ENCODE data around the gene ROGDI. TPM values are rescaled to one million over a fixed set of nuclear protein-coding genes. Genes with fewer than 3 reads are reported as not detected.

Gene ROGDI
- total and polyA plus RNA-seq, 2 experiments from 2014 or later, result 21.2 to 48.2 TPM

DNA sequence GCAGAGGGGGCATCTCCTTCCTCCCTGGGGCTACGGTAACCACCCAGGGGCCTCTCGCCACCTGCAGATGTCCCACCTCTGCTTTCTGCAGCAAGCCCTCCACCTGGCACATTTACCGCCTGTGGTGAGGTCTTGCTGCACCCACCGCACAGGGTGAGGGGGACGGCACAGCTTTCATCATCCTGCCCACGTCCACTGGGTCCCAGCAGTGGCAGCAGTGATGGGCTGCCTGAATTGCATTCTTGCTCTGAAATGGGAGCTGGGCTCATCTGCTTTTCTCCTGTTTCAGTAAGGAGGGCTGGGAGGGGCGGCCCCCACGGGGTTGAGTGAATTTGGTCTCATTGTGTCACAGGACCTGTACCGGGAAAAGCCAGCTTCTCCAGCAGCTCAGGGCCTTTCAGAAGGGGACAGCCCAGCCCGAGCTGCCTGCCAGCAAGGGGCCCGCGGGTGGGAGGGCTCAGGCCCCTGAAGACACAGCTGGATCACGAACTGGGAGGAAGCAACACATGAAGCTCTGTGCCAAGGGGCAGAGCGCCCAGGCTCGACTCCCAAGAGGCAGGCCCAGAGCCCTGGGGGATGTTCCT is 55.4 kb downstream of the ROGDI start:
- Histone ChIP-seq H3K79me2 (no peaks in the 10 kb centered on the region), H3K36me3 (replicated peaks; ENCODE audit: insufficient read depth, low read depth) (no peaks in the 10 kb centered on the region), H3K9me2 (replicated peaks; ENCODE audit: insufficient read depth) (no peaks in the 10 kb centered on the region), H3K4me3 (no peak overlapping the region), H3K27me3 (no peaks in the 10 kb centered on the region), H3K27ac (no peak overlapping the region), H3K4me2 (no peak overlapping the region), H2AFZ (no peak overlapping the region), H3K4me1 (ENCODE audit: insufficient read depth) (no peaks in the 10 kb centered on the region), H3K9me3 (ENCODE audit: low read depth) (no peaks in the 10 kb centered on the region), H4K20me1 (ENCODE audit: insufficient read depth, poor library complexity, severe bottlenecking) (no peaks in the 10 kb centered on the region)
- DNase-seq (ENCODE audit: low spot score), result no peak
- TF ChIP-seq CTCF (IDR thresholded peaks at IDR 0.05; ENCODE audit: poor library complexity), result no peak
- TF ChIP-seq EZH2phosphoT487 (IDR thresholded peaks at IDR 0.05; ENCODE audit: low read depth, severe bottlenecking, unreplicated experiment), result no peak
- TF ChIP-seq EZH2 (IDR thresholded peaks at IDR 0.05; ENCODE audit: borderline replicate concordance), result no peak
- WGBS (ENCODE audit: low lambda C conversion rate, missing lambda C conversion rate), result 72% methylated on average over 15 of the region's 15 CpGs

Small RNA genes lying within 50 kb of the gene (small RNA-seq; reads per million reads assigned to genes)
- not detected for gene RF00017

Other genes starting within 250 kb of the ROGDI start
- 0.12 and 0.20 TPM in 2 replicates for gene C16orf96, start 246.3 kb downstream of the ROGDI start, total RNA-seq
- gene C16orf96, start 246.3 kb downstream of the ROGDI start, polyA plus RNA-seq, result 0.15 TPM in 1 of 2 replicates, not detected in the other
- 6.1 and 9.9 TPM in 2 replicates for gene UBALD1, start 187.7 kb downstream of the ROGDI start, total RNA-seq
- 25.7 and 36.8 TPM in 2 replicates for gene UBALD1, start 187.7 kb downstream of the ROGDI start, polyA plus RNA-seq
- 24.1 and 29.2 TPM in 2 replicates for gene MGRN1, start 177.8 kb downstream of the ROGDI start, total RNA-seq
- gene MGRN1, start 177.8 kb downstream of the ROGDI start, polyA plus RNA-seq, result 30.8 and 32.0 TPM in 2 replicates
- gene NUDT16L1, start 109.1 kb downstream of the ROGDI start, total RNA-seq, result 40.4 and 54.8 TPM in 2 replicates
- gene NUDT16L1, start 109.1 kb downstream of the ROGDI start, polyA plus RNA-seq, result 78.8 and 80.5 TPM in 2 replicates
- gene ANKS3, start 68.4 kb downstream of the ROGDI start, total RNA-seq, result 17.4 and 18.5 TPM in 2 replicates
- 11.7 and 14.8 TPM in 2 replicates for gene ANKS3, start 68.4 kb downstream of the ROGDI start, polyA plus RNA-seq
- gene DNAAF8, start 68.1 kb downstream of the ROGDI start, total RNA-seq, result 0.23 and 0.64 TPM in 2 replicates
- 1.6 and 3.3 TPM in 2 replicates for gene DNAAF8, start 68.1 kb downstream of the ROGDI start, polyA plus RNA-seq
- 8.7 and 10.4 TPM in 2 replicates for gene ZNF500, start 35.5 kb downstream of the ROGDI start, total RNA-seq
- 10.6 and 13.3 TPM in 2 replicates for gene ZNF500, start 35.5 kb downstream of the ROGDI start, polyA plus RNA-seq
- not detected in 2 replicates for gene SEPTIN12, start 14.3 kb downstream of the ROGDI start, total RNA-seq
- not detected in 2 replicates for gene SEPTIN12, start 14.3 kb downstream of the ROGDI start, polyA plus RNA-seq
- not detected in 2 replicates for gene SMIM22, start 7.3 kb downstream of the ROGDI start, total RNA-seq
- 12.3 and 15.1 TPM in 2 replicates for gene SMIM22, start 7.3 kb downstream of the ROGDI start, polyA plus RNA-seq
- 46.5 and 49.5 TPM in 2 replicates for gene GLYR1, start 44.7 kb upstream of the ROGDI start, total RNA-seq
- 47.2 and 56.9 TPM in 2 replicates for gene GLYR1, start 44.7 kb upstream of the ROGDI start, polyA plus RNA-seq
- 21.4 and 28.1 TPM in 2 replicates for gene UBN1, start 44.8 kb upstream of the ROGDI start, total RNA-seq
- 19.1 and 24.3 TPM in 2 replicates for gene UBN1, start 44.8 kb upstream of the ROGDI start, polyA plus RNA-seq
- gene PPL, start 134.5 kb upstream of the ROGDI start, total RNA-seq, result 29.1 and 32.8 TPM in 2 replicates
- 44.5 and 45.0 TPM in 2 replicates for gene PPL, start 134.5 kb upstream of the ROGDI start, polyA plus RNA-seq
- gene SEC14L5, start 155.7 kb upstream of the ROGDI start, total RNA-seq, result 0.20 and 3.5 TPM in 2 replicates
- 0.69 and 1.0 TPM in 2 replicates for gene SEC14L5, start 155.7 kb upstream of the ROGDI start, polyA plus RNA-seq
- gene NAGPA, start 231.3 kb upstream of the ROGDI start, total RNA-seq, result 30.5 and 32.2 TPM in 2 replicates
- gene NAGPA, start 231.3 kb upstream of the ROGDI start, polyA plus RNA-seq, result 33.7 and 35.7 TPM in 2 replicates

Measured in hepatocyte (in vitro differentiated cells).